Measurements from ENCODE around the gene KLHL11.
"Not testable (repeated sequence)": the region's sequence is repeated elsewhere in the genome, so short reads cannot be mapped to it uniquely, and the experiment has no call there.

Gene KLHL11

GRCh38 chr17:41863074-41863848, 2.0 kb downstream of the KLHL11 start:
- peaks cover 0 to 42% (median 26%) of the 10 kb centered on the region in 4 donors for H3K4me1 ChIP-seq
- H3K4me3 ChIP-seq: peak overlapping the region; percentile 96 to 100
- H3K27me3 ChIP-seq: no peaks in the 10 kb centered on the region
- intact Hi-C loops (cut with DNase I; ENCODE audit: low total_unique reads): loop anchor here (10.0 kb wide), 1 partner anchor 48 kb away; the partner anchor contains the start of genes FKBP10 and P3H4
- no peak for DNase-seq
- TF ChIP-seq, protein P1, sequence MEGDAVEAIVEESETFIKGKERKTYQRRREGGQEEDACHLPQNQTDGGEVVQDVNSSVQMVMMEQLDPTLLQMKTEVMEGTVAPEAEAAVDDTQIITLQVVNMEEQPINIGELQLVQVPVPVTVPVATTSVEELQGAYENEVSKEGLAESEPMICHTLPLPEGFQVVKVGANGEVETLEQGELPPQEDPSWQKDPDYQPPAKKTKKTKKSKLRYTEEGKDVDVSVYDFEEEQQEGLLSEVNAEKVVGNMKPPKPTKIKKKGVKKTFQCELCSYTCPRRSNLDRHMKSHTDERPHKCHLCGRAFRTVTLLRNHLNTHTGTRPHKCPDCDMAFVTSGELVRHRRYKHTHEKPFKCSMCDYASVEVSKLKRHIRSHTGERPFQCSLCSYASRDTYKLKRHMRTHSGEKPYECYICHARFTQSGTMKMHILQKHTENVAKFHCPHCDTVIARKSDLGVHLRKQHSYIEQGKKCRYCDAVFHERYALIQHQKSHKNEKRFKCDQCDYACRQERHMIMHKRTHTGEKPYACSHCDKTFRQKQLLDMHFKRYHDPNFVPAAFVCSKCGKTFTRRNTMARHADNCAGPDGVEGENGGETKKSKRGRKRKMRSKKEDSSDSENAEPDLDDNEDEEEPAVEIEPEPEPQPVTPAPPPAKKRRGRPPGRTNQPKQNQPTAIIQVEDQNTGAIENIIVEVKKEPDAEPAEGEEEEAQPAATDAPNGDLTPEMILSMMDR (IDR thresholded peaks at IDR 0.05): no peak
- H3K27ac ChIP-seq: no peak overlapping the region
- H3K36me3 ChIP-seq: peaks cover 0 to 12% (median 5%) of the 10 kb centered on the region in 3 donors
- no peaks in the 10 kb centered on the region for H3K9me3 ChIP-seq

DNA sequence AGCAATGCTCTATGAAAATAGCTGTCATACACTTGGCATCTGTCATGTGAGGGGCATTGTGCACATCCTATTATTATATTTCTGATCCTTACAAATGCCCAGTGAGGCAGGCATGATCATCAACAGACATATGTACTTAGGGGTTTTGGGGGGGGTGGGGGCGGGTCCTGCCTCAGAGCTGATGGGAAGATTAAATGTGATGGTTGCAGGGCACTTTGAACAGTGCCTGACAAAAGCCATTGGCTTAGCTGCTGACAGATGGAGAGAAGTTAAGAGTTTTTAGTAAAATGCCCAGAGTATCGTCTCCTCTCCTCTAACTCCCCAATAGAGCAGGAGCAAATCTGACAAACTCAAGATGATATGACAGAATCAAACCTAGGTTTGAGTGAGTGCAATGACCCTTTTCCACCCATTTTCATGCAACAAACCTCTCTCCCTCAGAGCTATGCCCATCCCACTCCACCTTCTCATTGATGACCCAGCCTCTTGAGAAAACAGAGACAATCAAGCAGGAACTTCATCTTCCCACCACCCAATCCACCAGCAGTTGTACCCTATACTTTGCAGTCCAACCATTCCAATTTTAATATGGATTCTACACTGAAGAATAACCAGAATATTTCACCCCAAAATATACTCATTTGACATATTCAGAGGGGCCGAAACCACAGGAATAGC, 4.8 kb downstream of the KLHL11 start:
- DNase-seq: no peak
- no peaks in the 10 kb centered on the region for H3K9me3 ChIP-seq
- TF ChIP-seq, protein P1 (IDR thresholded peaks at IDR 0.05): no peak
- H3K4me3 ChIP-seq: no peak overlapping the region
- no peaks in the 10 kb centered on the region for H3K27me3 ChIP-seq
- no peaks in the 10 kb centered on the region for H3K36me3 ChIP-seq
- intact Hi-C loops (cut with DNase I; ENCODE audit: low total_unique reads): loop anchor here (10.0 kb wide), 1 partner anchor 46 kb away; the partner anchor contains the start of genes FKBP10 and P3H4
- no peak overlapping the region for H3K27ac ChIP-seq
- peaks cover 0 to 38% (median 26%) of the 10 kb centered on the region in 4 donors for H3K4me1 ChIP-seq

- Histone ChIP-seq H3K36me3 (peaks cover 9 to 17% (median 14%) of the 10 kb centered on the region in 3 donors), H3K4me1 (peaks cover 0 to 36% (median 11%) of the 10 kb centered on the region in 4 donors)
- H3K27me3 ChIP-seq; H3K9me3 ChIP-seq; intact Hi-C loops (cut with DNase I; ENCODE audit: low total_unique reads); H3K4me3 ChIP-seq; DNase-seq; H3K27ac ChIP-seq: not testable (repeated sequence)
Observed at GRCh38 chr17:41851382-41851781, 13.8 kb downstream of the KLHL11 start.

DNA sequence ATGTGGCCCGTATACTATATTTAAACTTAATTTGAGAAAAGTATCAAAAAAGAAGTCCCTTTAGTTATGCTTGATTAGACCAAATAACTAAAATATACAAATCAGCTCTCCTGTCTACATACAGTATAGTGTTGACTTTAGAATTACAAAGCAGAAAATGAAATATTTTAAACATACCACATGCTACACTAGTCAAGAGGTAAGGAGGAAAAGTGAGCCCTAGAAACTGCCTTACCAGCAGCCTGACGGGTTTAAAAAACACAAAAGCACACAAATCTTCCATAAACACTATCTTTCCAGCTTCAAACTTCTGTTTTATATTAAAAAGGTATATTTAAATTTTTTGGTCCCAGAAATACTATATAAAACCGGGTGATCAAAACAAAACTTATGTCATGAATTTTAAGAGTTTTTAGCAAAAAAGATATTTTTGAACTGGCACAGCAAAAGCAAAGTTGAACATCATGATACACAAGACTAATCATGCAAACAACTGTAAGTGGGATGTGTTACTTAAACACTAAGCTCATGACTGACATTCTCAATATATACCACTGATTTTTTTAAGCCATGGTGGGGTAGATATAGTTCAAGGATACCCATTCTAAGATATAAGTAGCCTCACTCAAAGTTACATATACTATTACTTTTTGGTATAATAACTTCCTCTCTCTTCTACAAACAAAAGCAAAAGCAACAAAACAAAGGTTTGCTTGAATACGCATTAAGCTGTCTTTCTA, 15.8 kb downstream of the KLHL11 start:
- TF ChIP-seq, protein P1 (IDR thresholded peaks at IDR 0.05): no peak
- H3K27me3 ChIP-seq: no peaks in the 10 kb centered on the region
- H3K9me3 ChIP-seq: no peaks in the 10 kb centered on the region
- H3K36me3 ChIP-seq: peaks cover 9 to 12% (median 10%) of the 10 kb centered on the region in 3 donors
- no peak overlapping the region for H3K4me3 ChIP-seq
- H3K27ac ChIP-seq: peak overlapping the region in 1 of 2 donors; percentile 20
- peaks cover 0 to 36% (median 11%) of the 10 kb centered on the region in 4 donors for H3K4me1 ChIP-seq
- intact Hi-C loops (cut with DNase I; ENCODE audit: low total_unique reads): no loop called here
- no peak for DNase-seq

- H3K27ac ChIP-seq: no peak overlapping the region
- intact Hi-C loops (cut with DNase I; ENCODE audit: low total_unique reads): no loop called here
- TF ChIP-seq, protein P1 (IDR thresholded peaks at IDR 0.05): no peak
Observed at GRCh38 chr17:41848788-41849187, 16.4 kb downstream of the KLHL11 start.

More at GRCh38 chr17:41848788-41849187, 16.4 kb downstream of the KLHL11 start:
- Histone ChIP-seq H3K36me3 (peaks cover 3 to 6% (median 4%) of the 10 kb centered on the region in 3 donors), H3K4me3 (no peak overlapping the region), H3K27me3 (no peaks in the 10 kb centered on the region), H3K9me3 (no peaks in the 10 kb centered on the region), H3K4me1 (peaks cover 0 to 36% (median 11%) of the 10 kb centered on the region in 4 donors)
- no peak for DNase-seq
